ENCODE results near the gene NFIL3. TPM values are rescaled to one million over a fixed set of nuclear protein-coding genes. Genes with fewer than 3 reads are reported as not detected.
A peak's percentile ranks its signal among the peaks of the same experiment; 100 is the strongest.
"Not testable (repeated sequence)": the region's sequence is repeated elsewhere in the genome, so short reads cannot be mapped to it uniquely, and the experiment has no call there.

NFIL3 gene
- 10 to 100 TPM; 39.4 to 48.8 (median 45.2) TPM for polyA plus RNA-seq (ENCODE audit: insufficient read depth in 1 of 5, insufficient read length in 5 of 5, low replicate concordance in 1 of 5)
- long read RNA-seq, donor 1, transcript NFIL3-201 (2 exons, 2,085 nt): major isoform, 15 of 15 reads
- long read RNA-seq, donor 1, partial matches to known transcripts: 0 of 15 reads
- long read RNA-seq, donor 1, other reads (novel, unspliced or antisense): 0 of 15 reads
- long read RNA-seq, donor 2, transcript NFIL3-201 (2 exons, 2,085 nt): major isoform, 8 of 8 reads
- long read RNA-seq, donor 2, partial matches to known transcripts: 0 of 8 reads
- long read RNA-seq, donor 2, other reads (novel, unspliced or antisense): 0 of 8 reads
- long read RNA-seq, donor 3, transcript NFIL3-201 (2 exons, 2,085 nt): major isoform, 14 of 14 reads
- long read RNA-seq, donor 3, partial matches to known transcripts: 0 of 14 reads
- long read RNA-seq, donor 3, other reads (novel, unspliced or antisense): 0 of 14 reads
- long read RNA-seq, donor 4, transcript NFIL3-201 (2 exons, 2,085 nt): major isoform, 18 of 54 reads
- long read RNA-seq, donor 4, partial matches to known transcripts: 36 of 54 reads
- long read RNA-seq, donor 4, other reads (novel, unspliced or antisense): 0 of 54 reads
- long read RNA-seq, donor 5, transcript NFIL3-201 (2 exons, 2,085 nt): major isoform, 11 of 11 reads
- long read RNA-seq, donor 5, partial matches to known transcripts: 0 of 11 reads
- long read RNA-seq, donor 5, other reads (novel, unspliced or antisense): 0 of 11 reads
- long read RNA-seq, donor 6, transcript NFIL3-201 (2 exons, 2,085 nt): major isoform, 19 of 19 reads
- long read RNA-seq, donor 6, partial matches to known transcripts: 0 of 19 reads
- long read RNA-seq, donor 6, other reads (novel, unspliced or antisense): 0 of 19 reads
- long read RNA-seq, donor 7, transcript NFIL3-201 (2 exons, 2,085 nt): major isoform, 9 of 9 reads
- long read RNA-seq, donor 7, partial matches to known transcripts: 0 of 9 reads
- long read RNA-seq, donor 7, other reads (novel, unspliced or antisense): 0 of 9 reads
- long read RNA-seq, donor 8, transcript NFIL3-201 (2 exons, 2,085 nt): major isoform, 6 of 6 reads
- long read RNA-seq, donor 8, partial matches to known transcripts: 0 of 6 reads
- long read RNA-seq, donor 8, other reads (novel, unspliced or antisense): 0 of 6 reads

DNA sequence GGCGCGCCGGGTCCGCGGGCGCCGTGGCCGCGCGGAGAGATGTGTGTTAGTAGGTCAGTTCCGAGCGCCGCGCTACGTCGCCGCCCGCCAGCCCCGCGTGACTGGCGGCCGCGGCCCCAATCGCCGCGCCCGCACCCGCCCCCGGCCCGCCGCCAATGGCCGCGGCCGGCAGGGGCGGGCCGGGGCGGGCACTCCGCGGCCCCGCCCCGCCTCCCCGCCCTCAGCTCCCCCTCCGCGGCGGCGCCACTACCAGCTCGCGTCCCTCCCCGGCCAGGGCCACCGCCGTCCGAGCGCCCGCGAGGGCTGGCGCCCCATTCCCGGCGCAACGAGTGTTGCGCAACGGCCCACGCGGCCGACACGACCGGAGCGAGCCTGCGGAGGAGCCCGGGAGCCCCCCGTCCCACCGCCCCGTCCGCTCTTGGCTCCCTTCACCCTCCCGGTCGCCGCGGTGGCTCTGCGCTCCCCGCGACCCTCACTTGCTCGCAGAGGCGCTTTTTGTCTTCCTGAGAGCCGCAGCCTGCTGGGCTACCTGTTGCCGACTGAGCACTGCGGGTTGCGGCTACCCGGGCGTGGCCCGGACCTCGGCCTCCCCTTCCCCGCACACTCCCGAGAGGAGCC lies at the start of gene NFIL3:
NFIL3 (minus strand) TSS at position 48 of the 618 bp plus-strand sequence. CDS start 13,098 bp downstream, outside the sequence.
- DNase-seq: peak; percentile 83 to 85

- DNase-seq: not testable (repeated sequence)
Measured at GRCh38 chr9:91471524-91471923, 47.9 kb upstream of the NFIL3 start.

DNA sequence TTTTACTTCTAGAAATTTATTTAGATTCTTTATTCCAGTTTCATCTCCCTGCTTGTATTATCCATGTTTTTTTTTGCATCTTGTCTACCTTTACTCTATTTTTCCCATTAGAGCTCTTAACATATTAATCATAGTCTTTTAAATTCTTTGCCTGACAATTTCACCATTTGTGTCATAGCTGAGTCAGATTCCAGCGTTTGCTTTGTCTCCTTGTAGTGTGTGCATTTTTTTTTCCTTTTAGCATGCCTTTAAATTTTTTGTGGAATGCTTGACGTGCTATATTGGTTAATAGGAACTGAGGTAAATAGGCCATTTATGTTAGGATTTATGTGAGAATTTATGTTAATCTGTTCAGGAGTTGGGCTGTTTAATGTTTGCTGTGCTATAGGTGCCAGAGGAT lies 41.8 kb upstream of the NFIL3 start:
- no peak for DNase-seq

- DNase-seq: no peak
Measured at GRCh38 chr9:91458906-91459305, 35.3 kb upstream of the NFIL3 start.

DNA sequence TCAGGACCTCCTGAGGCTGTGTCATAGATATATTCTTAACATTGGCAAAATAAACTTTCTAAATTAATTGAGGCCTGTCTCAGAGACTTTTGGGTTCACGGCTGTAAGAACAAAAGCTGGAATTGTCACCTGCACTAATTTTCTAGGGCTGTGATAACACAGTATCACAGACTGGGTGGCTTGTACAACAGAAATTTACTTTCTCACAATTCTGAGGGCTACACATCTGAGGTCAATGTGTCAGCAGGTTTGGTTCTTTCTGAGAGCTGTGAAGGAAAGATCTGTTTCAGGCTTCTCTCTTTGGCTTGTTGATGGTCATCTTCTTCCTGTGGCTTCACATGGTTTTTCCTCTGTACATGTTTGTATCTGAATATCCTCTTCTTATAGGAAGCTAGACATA lies 29.2 kb upstream of the NFIL3 start:
- no peak for DNase-seq

DNA sequence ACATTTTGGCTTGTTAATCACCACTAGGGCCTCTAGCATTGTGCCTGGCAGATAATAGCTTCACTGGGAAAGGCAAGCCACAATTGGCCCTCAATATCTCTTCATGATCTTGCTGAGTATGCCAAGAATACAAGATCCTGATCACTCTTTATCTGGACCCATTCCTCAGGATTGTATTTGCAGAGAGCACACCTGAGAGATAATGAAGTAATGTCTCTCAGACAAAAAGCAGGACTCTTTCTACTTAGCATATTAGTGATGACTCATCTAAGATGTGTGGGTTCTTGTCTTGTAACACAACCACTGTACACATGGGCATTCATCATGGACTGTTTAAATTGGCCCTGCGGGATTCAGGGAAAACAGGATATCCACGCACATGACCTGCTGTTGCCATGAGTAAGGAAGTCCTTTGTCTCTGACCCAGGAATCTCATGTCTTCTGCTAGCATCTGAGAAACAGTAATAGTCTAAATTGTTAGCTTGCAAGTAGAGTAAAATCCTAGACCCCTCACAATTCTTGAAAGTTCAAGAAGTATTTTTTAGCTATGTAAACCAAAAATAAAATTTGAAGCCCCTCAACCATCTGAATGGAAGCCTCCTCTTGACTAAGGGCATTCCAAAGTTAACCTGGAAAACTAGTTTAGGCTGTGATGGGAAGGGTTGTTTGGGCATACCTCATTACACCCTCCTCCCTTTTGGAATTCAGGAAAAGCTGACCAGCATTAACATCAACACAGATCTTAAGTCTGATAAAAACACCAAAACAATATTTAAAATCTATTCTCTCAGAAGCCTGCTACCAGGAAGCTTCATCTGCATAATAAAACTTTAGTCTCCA lies 28.0 kb upstream of the NFIL3 start:
- no peak for DNase-seq

DNA sequence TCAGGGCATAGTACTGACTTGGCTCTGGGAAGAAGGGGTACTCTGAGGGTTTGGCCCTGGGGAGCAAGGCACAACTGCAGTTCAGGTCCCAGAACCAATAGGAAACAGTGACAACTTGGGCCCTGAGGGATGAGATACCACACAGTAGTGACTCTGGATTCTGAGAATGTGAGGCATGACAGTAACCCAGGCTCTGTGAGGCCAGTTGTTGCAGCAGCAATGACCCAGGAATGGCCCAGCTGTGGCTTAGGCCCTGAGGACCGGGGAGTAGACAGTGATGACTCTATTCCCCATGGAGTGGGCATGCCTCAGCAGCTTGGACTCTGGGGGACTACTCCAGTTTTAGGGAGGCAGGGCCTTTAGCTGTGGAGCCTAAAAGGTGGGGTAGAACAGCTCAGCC lies 21.5 kb upstream of the NFIL3 start:
- no peak for DNase-seq

DNA sequence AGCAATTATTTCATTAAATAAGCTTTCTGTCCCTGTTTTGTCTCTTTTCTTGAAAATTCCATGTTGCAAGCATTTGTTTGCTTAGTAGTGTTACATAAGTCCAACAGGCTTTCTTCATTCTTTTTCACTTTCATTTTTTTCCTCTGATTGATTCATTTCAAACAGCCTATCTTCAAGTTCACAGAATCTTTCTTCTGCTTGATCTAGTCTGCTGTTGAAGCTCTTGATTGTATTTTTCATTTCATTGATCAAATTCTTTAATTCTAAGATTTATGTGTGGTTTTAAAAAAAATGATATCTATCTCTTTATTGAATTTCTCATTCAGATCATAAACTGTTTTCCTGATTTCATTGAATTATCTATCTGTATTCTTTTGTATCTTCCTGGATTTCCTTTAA lies 20.4 kb upstream of the NFIL3 start:
- DNase-seq: no peak

- no peak for DNase-seq
Measured at GRCh38 chr9:91443321-91443993, 19.8 kb upstream of the NFIL3 start.

- no peak for DNase-seq
Measured at GRCh38 chr9:91436841-91437240, 13.2 kb upstream of the NFIL3 start.

- no peak for DNase-seq
Measured at GRCh38 chr9:91433180-91433579, 9.5 kb upstream of the NFIL3 start.

DNA sequence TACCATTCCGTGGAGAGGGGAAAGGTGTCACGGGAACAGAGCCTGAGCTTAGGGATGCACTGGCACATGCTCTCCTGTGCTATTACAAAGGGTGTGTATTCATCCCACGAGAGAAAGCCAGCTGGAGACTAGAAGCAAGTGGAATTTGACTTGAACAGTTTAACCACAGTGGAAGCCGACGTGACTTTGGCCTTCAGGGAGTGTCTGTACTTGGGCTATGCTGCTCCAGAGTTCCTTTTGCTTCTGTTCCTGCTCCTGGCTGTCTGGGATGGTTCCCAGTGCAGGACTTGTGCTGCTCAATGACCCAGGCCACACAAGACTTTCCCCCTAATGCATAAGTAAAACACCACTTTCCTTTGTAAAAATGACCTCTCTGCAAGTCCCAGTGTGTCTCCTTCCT lies 7.9 kb upstream of the NFIL3 start:
- no peak for DNase-seq

DNA sequence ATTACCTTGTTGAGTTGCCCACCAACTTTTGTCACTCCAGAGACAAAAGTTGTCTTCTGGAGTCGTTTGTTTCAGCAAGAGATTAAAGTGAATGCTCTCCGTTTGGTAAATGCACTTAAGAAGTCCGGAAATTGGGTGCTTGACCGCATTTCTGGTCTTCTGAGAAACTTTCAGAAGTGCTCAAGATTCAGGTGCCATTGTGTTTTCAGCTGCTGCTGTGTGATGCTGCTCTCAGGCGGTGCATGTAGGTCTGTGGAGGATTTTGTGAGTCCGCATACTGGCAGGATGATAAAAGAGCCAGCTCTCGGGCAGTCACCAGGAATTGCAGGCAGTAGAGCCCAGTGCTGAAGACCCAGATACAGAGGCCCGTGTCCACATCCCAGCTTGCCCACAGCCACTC lies 5.9 kb upstream of the NFIL3 start:
- no peak for DNase-seq

- DNase-seq: peak; percentile 50 to 64
Measured at GRCh38 chr9:91428927-91429351, 5.3 kb upstream of the NFIL3 start.

GRCh38 chr9:91428436-91428835 lies 4.8 kb upstream of the NFIL3 start:
- no peak for DNase-seq

DNA sequence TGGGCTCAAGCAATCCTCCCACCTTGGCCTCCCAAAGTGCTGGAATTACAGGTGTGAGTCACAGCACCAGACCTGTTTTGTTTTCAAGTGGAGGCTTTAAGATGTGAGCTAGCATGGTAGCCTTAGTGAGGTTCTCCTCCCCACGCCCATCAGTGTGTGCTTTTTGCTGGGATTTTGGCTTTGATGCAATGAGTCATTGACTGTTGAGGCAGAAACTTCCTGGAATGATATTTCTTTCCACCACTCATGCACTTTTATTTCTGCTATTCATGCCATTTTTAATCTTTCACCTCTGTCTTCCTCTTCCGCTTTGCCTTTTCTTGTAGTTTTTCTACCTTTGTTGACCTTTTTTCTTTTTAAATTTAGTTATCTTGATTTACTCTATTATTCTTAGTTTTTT lies 4.2 kb upstream of the NFIL3 start:
- DNase-seq: no peak

- DNase-seq: peak in 1 of 2 donors; percentile 18
Measured at GRCh38 chr9:91426123-91426745, 2.6 kb upstream of the NFIL3 start.

GRCh38 chr9:91425271-91425670 lies 1.6 kb upstream of the NFIL3 start:
- DNase-seq: no peak

- peak; percentile 89 for DNase-seq
Measured at GRCh38 chr9:91424403-91425176, 958 bp upstream of the NFIL3 start.

Measured in right lung (tissue), 10 donors.